GM21825 (cell line): ENCODE results near the gene CD163.
"Not testable (repeated sequence)": the region's sequence is repeated elsewhere in the genome, so short reads cannot be mapped to it uniquely, and the experiment has no call there.

ENCODE experiments used
- ATAC-seq: cut with Tn5 transposase; IDR thresholded peaks from one replicate; pipeline ENCODE4 v1.9.1; 2021; ENCODE audit warnings: mild to moderate bottlenecking, moderate library complexity; ENCODE audit not compliant: unreplicated experiment

The CD163 gene

GRCh38 chr12:7451756-7452155 lies 51.8 kb downstream of the CD163 start:
- ATAC-seq = no peak

GRCh38 chr12:7450667-7451066 lies 52.9 kb downstream of the CD163 start:
- ATAC-seq = no peak

GRCh38 chr12:7448099-7448498 lies 55.5 kb downstream of the CD163 start:
- no peak for ATAC-seq

- ATAC-seq = no peak
These were observed 59.0 kb downstream of the CD163 start for GRCh38 chr12:7444537-7444936.

GRCh38 chr12:7444076-7444475 lies 59.5 kb downstream of the CD163 start, which contains the start of gene CD163L1:
CD163L1 (minus strand) TSS chr12:7444153; CDS start chr12:7444127, 26 bp downstream.
- no peak for ATAC-seq

- no peak for ATAC-seq
These were observed 62.4 kb downstream of the CD163 start for GRCh38 chr12:7441216-7441615.

GRCh38 chr12:7439579-7440505 lies 63.7 kb downstream of the CD163 start:
- ATAC-seq = no peak

- ATAC-seq = not testable (repeated sequence)
These were observed 65.1 kb downstream of the CD163 start for GRCh38 chr12:7438291-7438995.

GRCh38 chr12:7437494-7437893 lies 66.1 kb downstream of the CD163 start:
- not testable (repeated sequence) for ATAC-seq

- ATAC-seq = no peak
These were observed 68.9 kb downstream of the CD163 start for GRCh38 chr12:7434670-7435069.

- no peak for ATAC-seq
These were observed 70.2 kb downstream of the CD163 start for GRCh38 chr12:7433276-7433822.

- no peak for ATAC-seq
These were observed 71.4 kb downstream of the CD163 start for GRCh38 chr12:7431993-7432685.
